ENCODE results near the gene UPK1A. TPM values are rescaled to one million over a fixed set of nuclear protein-coding genes. Genes with fewer than 3 reads are reported as not detected.

The UPK1A gene
- total RNA-seq, 3 donors from 2014 or later, result not detected

DNA sequence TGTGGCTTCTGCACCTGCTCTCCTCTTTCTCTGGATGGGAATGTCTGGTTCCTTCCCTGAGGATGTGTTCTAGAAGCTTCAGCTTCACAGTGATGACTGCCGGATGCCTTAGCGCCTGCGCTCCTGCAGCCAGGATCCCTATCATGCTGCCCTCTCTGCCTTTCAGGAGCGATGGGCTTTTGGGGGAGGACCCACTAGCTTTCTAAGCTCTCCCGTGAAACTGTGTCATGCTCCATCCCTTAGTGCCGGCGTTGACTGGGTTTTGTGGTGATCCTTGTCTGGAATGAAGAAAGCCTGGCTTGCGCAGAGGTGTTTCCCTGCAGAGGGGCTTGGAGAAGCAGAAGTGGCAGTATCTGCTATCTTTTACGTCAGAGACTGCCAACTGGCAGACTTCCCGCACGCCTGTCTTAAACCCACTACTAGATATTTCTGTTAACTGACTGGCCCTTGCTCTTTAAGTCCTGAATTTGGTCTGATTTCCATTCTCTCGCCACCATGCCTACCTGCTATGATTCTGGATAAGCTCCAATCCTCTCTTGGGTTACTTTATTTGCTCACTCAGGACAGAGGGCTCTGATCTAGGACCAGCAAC lies 47.7 kb downstream of the UPK1A start:
- no peak for TF ChIP-seq POLR2A (IDR thresholded peaks at IDR 0.05)
- TF ChIP-seq, protein P1, sequence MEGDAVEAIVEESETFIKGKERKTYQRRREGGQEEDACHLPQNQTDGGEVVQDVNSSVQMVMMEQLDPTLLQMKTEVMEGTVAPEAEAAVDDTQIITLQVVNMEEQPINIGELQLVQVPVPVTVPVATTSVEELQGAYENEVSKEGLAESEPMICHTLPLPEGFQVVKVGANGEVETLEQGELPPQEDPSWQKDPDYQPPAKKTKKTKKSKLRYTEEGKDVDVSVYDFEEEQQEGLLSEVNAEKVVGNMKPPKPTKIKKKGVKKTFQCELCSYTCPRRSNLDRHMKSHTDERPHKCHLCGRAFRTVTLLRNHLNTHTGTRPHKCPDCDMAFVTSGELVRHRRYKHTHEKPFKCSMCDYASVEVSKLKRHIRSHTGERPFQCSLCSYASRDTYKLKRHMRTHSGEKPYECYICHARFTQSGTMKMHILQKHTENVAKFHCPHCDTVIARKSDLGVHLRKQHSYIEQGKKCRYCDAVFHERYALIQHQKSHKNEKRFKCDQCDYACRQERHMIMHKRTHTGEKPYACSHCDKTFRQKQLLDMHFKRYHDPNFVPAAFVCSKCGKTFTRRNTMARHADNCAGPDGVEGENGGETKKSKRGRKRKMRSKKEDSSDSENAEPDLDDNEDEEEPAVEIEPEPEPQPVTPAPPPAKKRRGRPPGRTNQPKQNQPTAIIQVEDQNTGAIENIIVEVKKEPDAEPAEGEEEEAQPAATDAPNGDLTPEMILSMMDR (IDR thresholded peaks at IDR 0.05), result no peak
- no peak for TF ChIP-seq POLR2AphosphoS5 (IDR thresholded peaks at IDR 0.05)
- DNase-seq (ENCODE audit: low spot score in 2 of 2), result no peak
- Histone ChIP-seq H3K9me3 (no peaks in the 10 kb centered on the region), H3K4me1 (peaks cover 11 to 12% of the 10 kb centered on the region in 2 donors), H3K4me3 (no peak overlapping the region), H3K36me3 (no peaks in the 10 kb centered on the region), H3K27ac (no peak overlapping the region), H3K27me3 (no peaks in the 10 kb centered on the region)
- intact Hi-C loops (cut with DNase I; ENCODE audit: low total_unique reads), result no loop called here

- intact Hi-C loops (cut with DNase I; ENCODE audit: low total_unique reads), result no loop called here
- no peak overlapping the region for H3K27ac ChIP-seq
- peaks cover 17 to 19% of the 10 kb centered on the region in 2 donors for H3K4me1 ChIP-seq
- H3K36me3 ChIP-seq, result no peaks in the 10 kb centered on the region
- no peak overlapping the region for H3K4me3 ChIP-seq
- H3K27me3 ChIP-seq, result no peaks in the 10 kb centered on the region
- DNase-seq (ENCODE audit: low spot score in 2 of 2), result no peak
- TF ChIP-seq, protein P1 (IDR thresholded peaks at IDR 0.05), result no peak
- TF ChIP-seq POLR2AphosphoS5 (IDR thresholded peaks at IDR 0.05), result no peak
- no peak for TF ChIP-seq POLR2A (IDR thresholded peaks at IDR 0.05)
- no peaks in the 10 kb centered on the region for H3K9me3 ChIP-seq
Measured at GRCh38 chr19:35714601-35715354, 48.5 kb downstream of the UPK1A start.

DNA sequence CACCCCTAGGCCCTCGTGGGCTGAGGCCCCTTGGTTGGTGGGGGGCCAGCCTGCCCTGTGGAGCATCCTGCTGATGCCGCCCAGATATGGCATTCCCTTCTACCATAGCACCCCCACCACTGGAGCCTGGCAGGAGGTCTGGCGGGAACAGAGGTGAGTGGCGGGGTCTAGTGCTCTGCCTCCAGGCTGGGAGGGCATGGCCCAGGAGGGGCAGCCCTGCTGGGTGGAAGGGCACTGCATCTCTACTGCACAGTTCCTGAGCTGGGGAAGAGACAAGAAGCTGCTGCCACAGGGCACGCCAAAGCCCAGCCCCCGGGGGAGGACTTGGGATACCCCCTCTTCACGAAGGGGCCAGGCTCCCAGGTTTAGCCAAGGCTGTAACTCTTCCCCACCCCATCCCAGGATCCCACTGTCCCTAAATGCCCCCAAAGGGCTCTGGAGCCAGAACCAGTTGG lies 49.1 kb downstream of the UPK1A start:
- H3K4me3 ChIP-seq, result peak overlapping the region in 2 of 3 donors; percentile 90 to 93
- H3K36me3 ChIP-seq, result no peaks in the 10 kb centered on the region
- DNase-seq (ENCODE audit: low spot score in 2 of 2), result no peak
- no peaks in the 10 kb centered on the region for H3K27me3 ChIP-seq
- H3K27ac ChIP-seq, result peak overlapping the region; percentile 88 to 93
- TF ChIP-seq POLR2AphosphoS5 (IDR thresholded peaks at IDR 0.05) (no peak), POLR2A (IDR thresholded peaks at IDR 0.05) (no peak)
- TF ChIP-seq, protein P1 (IDR thresholded peaks at IDR 0.05), result no peak
- H3K4me1 ChIP-seq, result peaks cover 17 to 19% of the 10 kb centered on the region in 2 donors
- intact Hi-C loops (cut with DNase I; ENCODE audit: low total_unique reads), result no loop called here
- no peaks in the 10 kb centered on the region for H3K9me3 ChIP-seq

- Histone ChIP-seq H3K9me3 (no peaks in the 10 kb centered on the region), H3K36me3 (no peaks in the 10 kb centered on the region), H3K4me1 (peaks cover 17 to 19% of the 10 kb centered on the region in 2 donors), H3K27me3 (no peaks in the 10 kb centered on the region), H3K4me3 (peak overlapping the region; percentile 76 to 93 (median 90)), H3K27ac (peak overlapping the region; percentile 88 to 93)
- intact Hi-C loops (cut with DNase I; ENCODE audit: low total_unique reads), result no loop called here
- DNase-seq (ENCODE audit: low spot score in 2 of 2), result peak in 1 of 2 donors; percentile 70
- no peak for TF ChIP-seq POLR2A (IDR thresholded peaks at IDR 0.05)
- TF ChIP-seq, protein P1 (IDR thresholded peaks at IDR 0.05), result no peak
- no peak for TF ChIP-seq POLR2AphosphoS5 (IDR thresholded peaks at IDR 0.05)
Measured at GRCh38 chr19:35715981-35716800, 49.9 kb downstream of the UPK1A start.

Measured in breast epithelium (tissue), 4 donors.